HG03439 (cell line): ENCODE data around the gene CFAP54.
"Not testable (repeated sequence)": the region's sequence is repeated elsewhere in the genome, so short reads cannot be mapped to it uniquely, and the experiment has no call there.

Experiments used
- ATAC-seq: cut with Tn5 transposase; IDR thresholded peaks from one replicate; pipeline ENCODE4 v1.9.1; 2021; ENCODE audit warnings: mild to moderate bottlenecking, moderate library complexity; ENCODE audit not compliant: unreplicated experiment

Gene CFAP54, protein sequence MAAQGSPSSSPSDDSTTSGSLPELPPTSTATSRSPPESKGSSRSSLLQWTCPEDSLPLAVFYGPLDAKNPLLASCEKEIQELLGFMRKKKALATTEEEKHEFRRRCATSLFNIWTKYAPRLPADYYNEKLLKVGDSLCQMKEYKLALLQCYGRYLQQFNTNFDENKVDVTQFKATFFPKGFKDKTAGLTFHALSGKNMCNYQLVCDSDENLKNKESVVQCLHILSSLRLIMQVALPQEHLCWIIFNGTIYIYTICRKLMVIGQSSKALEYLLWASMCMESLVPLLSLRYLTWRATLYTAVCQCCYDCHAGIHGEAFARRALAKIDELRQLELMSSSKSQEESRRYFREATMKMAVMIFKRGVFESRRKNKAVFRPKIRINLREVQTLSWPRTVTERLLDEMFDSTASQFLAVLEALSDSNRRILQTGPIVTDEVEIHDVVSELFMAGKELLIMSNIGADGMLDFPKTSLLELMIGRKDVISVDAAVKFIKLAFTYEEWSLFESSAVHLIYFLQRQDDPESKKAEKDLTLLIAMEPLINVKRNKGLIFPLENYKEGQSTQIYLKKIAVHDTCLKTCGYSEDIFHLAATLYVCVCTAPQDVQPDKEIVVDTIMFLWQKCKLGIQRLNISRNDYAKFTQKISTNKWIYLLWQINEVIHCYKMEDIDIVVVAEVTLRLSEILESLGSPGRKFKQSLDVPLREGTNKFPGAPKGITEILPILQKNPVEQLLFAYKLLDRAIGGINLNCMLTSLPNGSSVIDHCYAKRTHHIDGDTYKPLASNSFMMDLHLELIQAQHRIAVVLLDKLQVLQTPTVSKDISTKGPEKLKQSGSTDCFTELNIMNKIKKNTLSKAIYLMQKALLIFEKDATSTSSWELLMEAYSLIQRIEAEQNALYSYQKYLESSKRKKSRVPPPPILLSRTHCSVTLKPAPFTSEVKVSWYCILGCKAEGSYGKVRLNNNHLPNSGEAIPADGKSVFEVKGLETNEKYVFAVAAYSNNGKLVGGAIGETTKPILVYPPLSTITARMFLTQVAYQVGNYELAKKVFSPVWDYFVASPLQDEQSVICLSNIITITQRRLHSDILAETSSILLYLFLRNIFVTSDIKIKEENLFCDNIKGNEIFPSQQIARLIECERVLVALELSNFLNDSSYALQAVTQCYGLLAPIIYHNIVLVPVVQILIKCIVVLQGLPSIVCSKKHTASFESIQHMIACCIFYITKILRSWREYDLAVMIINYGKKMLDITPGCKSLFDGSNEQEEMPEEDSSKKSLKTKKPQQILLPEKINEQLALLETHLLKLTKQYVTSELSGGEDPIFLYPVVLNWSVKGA (N-terminal part only)

DNA sequence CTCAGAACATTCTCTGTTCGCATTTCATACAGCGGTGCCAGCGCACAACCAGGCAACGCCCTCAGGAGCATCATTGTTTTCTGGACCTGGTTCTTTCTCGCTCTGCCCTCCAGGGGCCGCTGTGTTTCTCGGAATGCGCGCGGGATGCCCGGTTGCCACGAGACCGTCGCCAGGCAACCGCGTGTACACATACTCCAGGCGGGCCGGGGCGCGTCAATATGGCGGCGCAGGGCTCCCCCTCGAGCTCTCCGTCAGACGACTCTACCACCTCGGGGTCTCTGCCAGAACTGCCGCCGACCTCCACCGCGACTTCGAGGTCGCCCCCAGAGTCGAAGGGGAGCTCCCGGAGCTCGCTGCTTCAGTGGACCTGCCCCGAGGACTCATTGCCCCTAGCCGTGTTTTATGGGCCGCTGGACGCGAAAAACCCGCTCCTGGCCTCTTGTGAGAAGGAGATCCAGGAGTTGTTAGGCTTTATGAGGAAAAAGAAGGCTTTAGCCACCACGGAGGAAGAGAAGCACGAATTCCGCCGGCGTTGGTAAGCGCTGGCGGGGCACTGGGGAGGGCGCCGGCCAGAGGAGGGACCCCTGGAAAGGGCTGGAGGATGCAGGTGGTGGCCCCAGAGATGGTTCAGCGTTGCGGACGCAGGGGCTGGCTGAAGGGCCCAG is at the start of gene CFAP54:
Gene CFAP54 (plus strand): TSS at position 186 of the 665 bp plus-strand sequence. CDS start 33 bp downstream, at position 219.
- peak; percentile 98 for ATAC-seq

DNA sequence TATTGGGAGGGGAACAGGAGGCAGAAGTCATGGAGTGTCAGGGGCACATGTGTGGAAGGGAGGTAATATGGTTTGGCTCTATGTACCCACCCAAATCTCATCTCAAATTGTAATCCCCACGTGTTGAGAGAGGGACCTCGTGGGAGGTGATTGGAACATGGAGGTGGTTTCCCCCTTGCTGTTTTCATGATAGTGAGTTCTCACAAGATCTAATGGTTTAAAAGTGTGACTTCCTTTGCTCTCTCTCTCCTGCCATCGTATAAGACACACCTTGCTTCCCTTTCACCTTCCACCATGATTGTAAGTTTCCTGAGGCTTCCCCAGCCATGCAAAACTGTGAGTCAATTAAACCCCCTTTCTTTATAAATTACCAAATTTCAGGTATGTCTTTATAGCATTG is 47.6 kb upstream of the CFAP54 start:
- ATAC-seq, result no peak

DNA sequence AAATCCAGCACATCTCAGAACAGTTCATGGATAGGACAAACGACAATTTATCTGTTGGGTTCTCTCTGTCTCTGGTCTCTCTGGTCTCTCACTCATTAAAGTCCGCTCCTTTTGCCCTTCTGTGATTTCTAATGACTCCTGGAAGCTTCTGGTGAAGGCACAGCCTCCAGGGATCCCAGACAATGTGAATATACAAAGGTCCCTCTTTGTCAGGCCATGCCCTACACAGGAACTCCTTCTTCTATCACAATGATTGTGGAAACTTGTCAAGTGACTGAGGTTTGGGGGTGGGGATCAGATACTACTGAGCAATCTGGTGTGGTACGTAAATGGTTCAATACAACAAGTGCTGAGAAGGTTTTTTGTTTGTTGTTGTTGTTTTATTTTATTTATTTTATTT is 46.5 kb upstream of the CFAP54 start:
- no peak for ATAC-seq

DNA sequence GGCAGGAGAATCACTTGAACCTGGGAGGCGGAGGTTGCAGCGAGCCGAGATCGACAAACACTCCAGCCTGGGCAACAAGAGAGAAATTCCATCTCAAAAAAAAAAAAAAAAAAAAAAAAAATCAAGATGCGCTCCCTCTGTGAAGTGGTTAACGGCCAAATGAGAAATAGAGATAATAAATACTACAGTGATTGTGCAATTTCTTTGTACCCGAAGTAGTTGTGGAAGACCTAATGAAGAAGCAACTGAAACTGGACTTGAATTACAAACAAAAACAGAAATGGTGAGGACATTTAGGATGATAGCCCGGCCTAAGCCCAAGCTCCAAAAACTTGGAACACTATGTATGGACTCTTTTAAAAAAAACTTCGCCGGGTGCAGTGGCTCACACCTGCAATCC is 45.0 kb upstream of the CFAP54 start:
- ATAC-seq, result no peak

DNA sequence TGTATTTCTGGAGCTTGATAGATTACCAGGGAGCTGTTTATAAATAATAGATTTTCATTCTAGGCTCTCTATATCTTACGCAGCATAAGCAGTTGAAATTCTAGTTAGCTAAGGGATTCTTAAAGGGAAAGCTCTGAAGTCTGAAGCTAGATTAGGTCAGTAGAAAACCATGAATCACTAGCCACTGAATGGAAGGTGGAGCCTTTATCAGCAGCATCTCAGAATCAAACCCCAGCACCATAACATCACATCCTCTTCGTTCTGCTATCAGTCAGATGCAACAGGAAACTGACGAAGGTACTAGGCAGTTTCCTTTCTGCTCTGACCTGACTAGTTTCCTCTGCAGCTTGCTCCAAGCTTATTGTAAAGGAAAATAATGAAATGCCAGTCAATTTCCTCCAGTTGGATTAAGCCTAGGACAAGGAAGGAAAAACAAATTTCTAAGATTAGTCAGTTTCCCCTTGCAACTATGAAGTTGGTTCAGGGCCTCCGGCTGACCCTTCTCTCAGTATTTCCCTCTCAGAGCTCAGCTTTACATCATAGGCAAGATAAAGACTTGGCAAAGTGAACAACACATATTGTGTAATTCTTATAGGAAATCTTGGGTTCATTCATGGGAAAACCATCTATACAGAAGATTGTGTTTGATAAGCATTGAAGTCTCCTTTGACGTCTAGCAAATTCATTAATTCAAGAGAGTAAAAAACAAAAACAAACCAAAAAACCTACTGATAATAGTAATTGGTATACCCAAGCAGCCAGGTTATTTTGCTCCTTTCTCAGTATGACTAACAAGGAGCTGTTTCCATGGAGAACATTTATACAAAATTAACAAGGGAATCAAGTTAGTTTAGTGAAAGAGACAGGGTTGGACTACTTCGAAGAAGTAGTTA is 43.4 kb upstream of the CFAP54 start:
- no peak for ATAC-seq

DNA sequence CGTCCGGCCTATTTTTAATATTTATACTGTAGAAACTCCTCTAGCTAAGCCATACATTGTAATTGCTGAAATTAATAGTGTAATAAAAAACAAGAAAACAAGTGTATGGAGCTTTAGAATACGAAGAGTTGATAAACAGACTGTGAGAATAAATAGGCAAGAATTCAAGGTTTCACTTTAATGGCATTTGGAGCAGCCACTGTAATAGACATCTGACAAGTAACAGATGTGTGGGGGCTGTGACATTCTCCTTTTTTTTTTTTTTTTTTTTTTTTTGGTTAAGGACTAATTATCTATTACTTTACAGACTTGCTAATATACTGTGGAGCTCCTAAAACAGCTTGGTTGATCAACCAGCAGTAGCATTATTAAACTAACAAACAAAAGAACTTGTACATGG is 42.1 kb upstream of the CFAP54 start:
- no peak for ATAC-seq

DNA sequence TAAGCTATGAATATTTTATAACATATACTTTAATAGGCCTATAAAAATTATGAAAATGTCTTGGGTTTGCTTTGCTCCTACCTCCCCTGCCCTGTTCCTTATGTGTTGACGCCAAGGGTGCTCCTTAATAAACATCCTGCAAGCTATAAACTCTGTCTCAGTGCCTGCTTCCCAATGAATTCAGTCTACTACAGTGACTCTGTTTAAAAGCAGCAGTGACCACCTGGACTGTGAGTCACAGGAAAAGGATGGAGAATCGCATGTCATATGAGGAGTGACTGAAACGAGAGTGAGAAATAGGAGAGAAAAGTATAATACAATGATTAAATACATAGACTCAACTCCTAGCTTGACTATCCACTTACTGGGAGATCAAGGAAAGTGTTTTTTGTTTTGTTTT is 41.1 kb upstream of the CFAP54 start:
- ATAC-seq, result no peak

DNA sequence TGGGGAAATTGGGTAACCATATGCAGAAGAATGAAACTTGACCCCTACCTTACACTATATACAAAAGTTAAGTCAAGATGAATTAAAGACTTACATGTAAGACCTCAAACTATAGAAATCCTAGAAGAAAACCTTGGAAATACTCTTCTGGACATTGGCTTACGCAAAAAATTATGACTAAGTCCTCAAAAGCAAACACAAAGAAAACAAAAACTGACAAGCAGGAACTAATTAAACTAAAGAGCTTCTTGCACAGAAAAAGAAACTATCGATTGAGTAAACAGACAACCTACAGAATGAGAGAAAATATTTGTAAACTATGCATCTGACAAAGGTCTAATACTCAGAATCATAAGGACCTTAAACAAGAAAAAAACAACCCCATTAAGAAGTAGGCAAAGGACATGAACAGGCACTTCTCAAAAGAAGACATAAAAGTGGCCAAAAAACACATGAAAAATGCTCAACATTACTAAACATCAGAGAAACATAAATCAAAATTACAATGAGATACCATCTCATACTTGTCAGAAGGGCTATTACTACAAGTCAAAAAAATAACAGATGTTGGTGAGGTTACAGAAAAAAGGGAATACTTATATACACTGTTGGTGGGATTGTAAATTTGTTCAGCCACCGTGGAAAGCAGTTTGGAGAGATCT is 37.0 kb upstream of the CFAP54 start:
- no peak for ATAC-seq

DNA sequence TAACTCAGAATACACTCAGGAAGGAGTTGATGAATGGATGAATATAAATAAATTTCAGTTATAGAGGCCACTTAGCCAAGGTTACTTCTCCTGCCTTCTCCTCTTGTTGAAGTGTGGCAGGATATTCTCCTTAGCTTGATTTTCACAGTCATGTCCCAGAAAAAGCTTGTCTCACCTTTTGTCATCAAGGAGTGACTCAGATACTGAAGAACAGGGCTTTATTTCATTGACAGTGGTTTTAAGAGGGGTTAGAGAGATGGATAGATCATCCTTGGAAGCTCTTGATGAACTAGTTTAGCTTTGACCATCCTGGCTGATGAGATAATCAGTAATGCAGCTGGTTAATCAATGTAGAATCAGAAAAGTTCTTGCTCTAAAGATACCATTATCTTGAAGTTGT is 35.0 kb upstream of the CFAP54 start:
- no peak for ATAC-seq

DNA sequence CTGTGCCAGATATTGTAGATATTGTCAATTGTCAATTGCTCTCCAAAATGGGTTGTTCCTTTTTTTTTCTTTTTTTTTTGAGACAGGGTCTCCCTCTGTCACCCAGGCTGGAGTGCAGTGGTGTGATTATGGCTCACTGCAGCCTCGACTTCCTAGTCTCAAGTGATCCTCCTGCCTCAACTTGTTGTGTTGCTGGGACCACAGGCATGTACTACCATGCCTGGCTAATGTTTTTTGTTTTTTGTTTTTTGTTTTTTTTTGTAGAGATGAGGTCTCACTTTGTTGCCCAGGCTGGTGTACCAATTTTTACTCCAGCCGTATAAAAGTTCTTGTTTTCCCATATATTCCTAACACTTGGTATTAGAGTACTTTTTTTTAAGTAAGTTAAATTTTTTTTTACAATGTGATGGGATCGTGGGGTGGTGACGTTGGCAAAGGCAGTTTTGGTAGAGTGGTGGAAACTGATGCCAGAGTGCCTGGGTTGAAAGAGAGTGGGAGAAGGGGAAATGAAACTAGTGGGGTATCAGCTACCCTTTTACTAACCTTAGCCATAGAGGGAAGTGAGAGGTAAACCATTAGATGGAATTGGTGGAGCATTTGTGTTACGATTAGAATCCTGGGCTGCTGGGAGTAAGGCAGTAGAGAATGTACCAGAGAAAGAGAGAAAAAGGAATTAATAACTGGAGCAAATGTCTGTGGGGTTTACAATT is 33.0 kb upstream of the CFAP54 start:
- peak; percentile 55 for ATAC-seq

DNA sequence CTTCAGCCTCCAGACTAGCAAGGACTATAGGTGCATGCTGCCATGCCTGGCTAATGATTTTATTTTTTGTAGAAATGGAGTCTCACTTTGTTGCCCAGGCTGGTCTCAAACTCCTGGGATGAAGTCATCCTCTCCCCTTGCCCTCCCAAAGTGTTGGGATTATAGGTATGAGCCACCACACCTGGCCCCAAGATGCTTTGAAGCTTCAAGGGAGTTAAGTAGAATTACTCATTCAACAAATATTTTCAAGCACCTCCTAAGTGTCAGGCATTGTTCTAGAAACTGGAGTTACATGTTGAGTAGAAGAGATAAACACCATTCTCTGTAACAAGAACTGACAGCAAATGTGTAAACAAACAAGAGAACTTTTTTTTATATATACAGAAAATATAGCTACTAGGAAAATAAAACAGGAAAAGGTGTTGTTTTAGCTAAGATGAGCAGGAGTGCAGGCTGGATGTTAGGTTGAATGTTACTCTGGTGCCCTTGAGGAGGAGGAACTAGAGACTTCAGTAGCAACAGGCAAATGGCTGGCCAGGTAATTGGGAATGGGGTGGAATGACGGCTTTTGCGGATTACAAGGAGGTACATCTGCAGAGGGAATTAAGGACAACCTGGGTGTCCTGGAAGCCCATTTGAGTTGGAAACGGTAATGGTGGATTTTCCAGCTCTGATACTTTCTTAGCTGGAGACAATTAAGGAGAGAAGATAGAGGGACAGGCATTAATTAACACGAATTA is 32.0 kb upstream of the CFAP54 start:
- no peak for ATAC-seq

DNA sequence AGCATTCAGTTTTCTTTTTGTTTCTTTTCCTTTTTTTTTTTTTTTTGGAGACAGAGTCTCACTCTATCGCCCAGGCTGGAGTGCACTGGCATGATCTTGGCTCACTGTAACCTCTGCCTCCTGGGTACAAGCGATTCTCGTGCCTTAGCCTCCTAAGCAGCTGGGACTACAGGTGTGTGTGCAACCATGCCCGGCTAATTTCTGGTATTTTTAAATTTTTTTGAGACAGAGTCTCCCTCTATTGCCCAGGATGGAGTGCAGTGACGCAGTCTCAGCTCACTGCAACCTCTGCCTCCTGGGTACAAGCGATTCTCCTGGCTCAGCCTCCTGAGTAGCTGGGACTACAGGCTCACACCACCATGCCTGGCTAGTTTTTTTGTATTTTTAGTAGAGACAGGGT is 30.1 kb upstream of the CFAP54 start:
- not testable (repeated sequence) for ATAC-seq

DNA sequence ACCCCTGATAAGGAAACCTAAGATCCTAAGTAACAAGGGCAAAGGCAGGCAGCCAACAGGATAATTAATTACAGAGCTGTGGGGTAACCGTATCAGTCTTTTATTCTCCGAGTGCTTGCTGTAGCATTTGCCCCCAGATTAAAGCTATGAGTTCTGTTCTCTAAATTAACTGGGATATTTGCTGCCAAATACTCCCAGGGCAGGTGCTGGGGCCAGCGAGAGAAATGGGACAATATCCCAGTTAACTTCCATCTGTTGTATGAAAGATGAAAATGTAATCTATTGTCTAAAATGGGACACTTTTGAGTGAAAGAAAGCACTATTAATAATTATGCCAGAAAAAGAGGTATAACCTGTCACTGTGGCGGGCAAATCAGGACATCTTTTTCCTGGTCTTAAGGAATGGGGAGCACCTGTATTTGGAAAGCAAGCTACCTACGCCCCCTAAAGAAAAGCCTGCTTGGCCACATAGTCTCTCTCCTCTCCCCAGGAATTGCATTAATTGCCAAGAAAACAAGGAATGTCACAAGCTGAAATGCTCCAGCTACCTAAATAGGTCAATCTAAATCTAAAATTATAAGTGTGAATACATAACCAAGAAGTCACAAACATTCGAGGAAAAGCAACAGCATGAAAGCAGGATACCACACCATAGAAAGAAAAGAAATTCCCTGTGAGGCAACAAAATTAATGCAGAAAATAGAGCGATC is 26.7 kb upstream of the CFAP54 start:
- ATAC-seq, result no peak

DNA sequence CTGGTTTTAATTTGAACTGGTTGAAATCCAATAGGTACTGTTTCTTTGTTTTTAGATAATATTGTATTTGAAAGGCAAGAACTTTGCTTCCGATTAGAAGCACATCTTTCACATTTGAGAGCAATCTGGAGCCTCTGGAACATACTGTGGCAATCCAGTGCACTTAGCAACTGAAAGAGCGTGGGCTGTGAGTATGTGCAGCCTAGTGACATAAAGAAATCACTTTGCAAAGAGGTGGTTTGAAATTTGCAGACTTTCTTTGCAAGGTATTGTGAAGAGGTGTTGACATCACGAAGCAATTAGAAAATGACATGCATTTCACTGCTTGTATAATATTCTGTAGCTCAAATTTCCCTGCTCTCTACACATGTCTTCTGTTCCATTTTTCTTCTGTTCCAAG is 23.5 kb upstream of the CFAP54 start:
- ATAC-seq, result no peak

DNA sequence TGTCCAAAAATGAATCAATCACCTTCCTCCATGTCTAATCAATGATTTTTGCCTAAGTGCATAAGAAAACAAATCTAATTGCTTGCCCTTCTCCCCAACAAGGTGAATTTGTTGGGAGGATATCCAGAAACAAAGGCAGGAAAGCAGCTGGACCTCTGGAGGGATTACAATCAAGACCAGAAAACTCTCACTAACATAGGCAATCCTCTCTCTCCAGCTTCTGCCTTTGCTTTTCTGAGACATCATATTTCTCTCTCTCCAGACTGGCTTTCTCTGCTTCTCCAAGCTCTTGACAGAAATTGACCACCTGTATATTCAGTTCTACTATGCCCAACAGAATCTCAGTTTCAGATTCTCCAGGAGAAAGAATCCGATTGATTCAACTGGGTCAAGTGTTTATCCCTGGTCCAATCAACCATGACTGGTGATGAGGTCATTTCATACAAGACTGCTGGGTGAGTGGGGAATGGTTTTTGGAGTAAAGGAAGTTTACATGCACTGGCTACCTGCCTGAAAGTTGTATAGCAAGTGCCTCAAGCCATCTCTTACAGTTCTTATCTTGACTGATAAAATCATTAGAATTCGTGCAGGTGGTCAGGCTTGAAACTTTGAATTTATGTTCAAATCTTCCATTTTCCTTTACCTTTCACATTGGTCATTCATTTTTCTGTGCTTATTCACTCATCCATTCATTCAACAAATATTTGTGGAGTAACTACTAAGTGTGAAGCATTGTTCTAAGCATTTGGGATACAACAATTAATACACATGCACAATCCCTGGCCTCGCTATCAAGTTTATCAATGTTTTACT is 22.2 kb upstream of the CFAP54 start:
- ATAC-seq, result no peak

DNA sequence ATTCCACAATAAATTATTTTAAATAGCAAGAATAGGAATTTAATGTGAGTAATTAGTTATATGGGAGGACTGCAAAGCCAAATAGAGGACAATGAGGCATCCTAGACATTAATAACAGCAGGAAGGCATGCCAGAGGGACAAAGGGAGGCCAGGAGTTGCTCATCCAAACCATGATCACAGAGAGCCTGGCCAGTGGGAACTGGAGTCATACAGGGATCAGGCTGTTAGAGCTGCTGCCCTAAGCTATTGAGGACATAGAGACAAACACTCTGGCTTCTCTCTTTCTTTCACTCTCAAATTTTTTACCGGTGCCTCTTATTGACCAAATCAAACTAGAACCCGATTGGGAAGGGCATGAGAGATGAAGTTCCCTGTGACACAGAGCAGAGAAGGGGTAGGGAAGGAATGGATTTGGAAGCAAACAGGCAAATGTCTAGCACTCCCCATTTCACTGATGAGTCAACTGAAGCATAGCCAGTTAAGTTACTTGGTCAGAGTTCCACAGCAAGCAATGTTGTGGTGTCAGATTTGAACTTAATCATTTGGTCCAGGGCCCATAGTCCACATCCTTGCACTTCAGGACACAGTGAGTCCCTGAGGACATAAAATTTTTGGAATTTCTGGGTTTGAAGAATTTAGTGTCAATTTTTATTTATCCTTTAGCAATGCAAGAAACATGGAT is 17.9 kb upstream of the CFAP54 start:
- no peak for ATAC-seq
